ENCODE results near the gene BMP6. TPM values are rescaled to one million over a fixed set of nuclear protein-coding genes. Genes with fewer than 3 reads are reported as not detected.

BMP6 gene
- total RNA-seq, 1 experiment from 2014 or later: 0.28 TPM

DNA sequence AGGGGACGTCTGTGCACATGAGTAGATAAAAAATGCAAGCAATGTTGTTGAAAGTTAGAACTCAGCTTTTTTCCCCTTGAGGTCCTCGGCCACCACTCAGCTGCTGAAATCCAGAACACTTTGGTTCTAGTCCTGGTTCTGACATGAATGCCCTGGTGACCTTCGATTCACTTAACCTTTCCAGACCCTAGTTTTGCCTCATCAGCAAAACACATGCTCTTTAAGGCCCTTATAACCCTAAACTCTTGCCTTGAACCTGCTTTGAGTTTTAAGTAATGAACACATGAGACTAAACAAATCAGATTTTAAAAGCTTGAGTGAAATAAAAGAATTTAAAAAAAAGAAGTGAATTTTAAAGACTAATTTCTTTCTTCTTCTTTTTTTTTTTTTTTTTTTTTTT is 33.4 kb downstream of the BMP6 start:
- H2BK12ac ChIP-seq (ENCODE audit: insufficient read length, low read depth, low read length): no peak overlapping the region
- no peak overlapping the region for H3K4me2 ChIP-seq (ENCODE audit: insufficient read depth, insufficient read length, low read length)
- H3K18ac ChIP-seq (ENCODE audit: insufficient read length, low read depth, low read length): no peak overlapping the region
- no peak overlapping the region for H2BK120ac ChIP-seq (ENCODE audit: low read depth, low read length, poor library complexity, severe bottlenecking)
- no peak overlapping the region for H4K5ac ChIP-seq (ENCODE audit: insufficient read length, low read depth, low read length)
- H3K79me1 ChIP-seq (ENCODE audit: insufficient read depth, low read depth, low read length, poor library complexity, severe bottlenecking): no peaks in the 10 kb centered on the region
- H2AFZ ChIP-seq (ENCODE audit: low read length): no peak overlapping the region
- no peak overlapping the region for H3K23ac ChIP-seq (ENCODE audit: insufficient read length, low read depth, low read length)
- H3K9ac ChIP-seq (ENCODE audit: extremely low read depth, insufficient read length, low read length): no peak overlapping the region
- no peak overlapping the region for H2BK15ac ChIP-seq (ENCODE audit: low read depth, low read length)
- WGBS (ENCODE audit: extremely low coverage, insufficient read length, low lambda C conversion rate): no CpG with 5 or more reads among the region's 3 CpGs
- H3T11ph ChIP-seq (ENCODE audit: low read length): no peak overlapping the region
- no peak for DNase-seq
- H3K9me3 ChIP-seq (ENCODE audit: control insufficient read depth, low read depth, low read length): no peaks in the 10 kb centered on the region
- H3K27me3 ChIP-seq (ENCODE audit: insufficient read depth, low read length): no peaks in the 10 kb centered on the region
- Mint-ChIP-seq H3K9me3 (no peaks in the 10 kb centered on the region; a peak in 3 of 5 replicates), H3K27ac (no peak overlapping the region), H3K36me3 (ENCODE audit: insufficient read depth in 1 of 3, low read depth in 3 of 3) (no peaks in the 10 kb centered on the region; a peak in 1 of 7 replicates), H3K4me1 (peaks cover 7 to 8% of the 10 kb centered on the region in 2 experiments), H3K27me3 (ENCODE audit: low read depth) (peaks cover 3% of the 10 kb centered on the region; the same call in 1 of the 2 replicates), H3K4me3 (no peak overlapping the region)
- H4K20me1 ChIP-seq (ENCODE audit: control insufficient read depth, insufficient read depth, insufficient read length): no peaks in the 10 kb centered on the region
- H3K79me2 ChIP-seq (ENCODE audit: insufficient read depth, low read length): no peaks in the 10 kb centered on the region
- H2BK20ac ChIP-seq (ENCODE audit: low read depth, low read length, poor library complexity, severe bottlenecking): no peak overlapping the region
- H4K8ac ChIP-seq (replicated peaks; ENCODE audit: insufficient read length, low read depth, low read length): no peak overlapping the region
- H3K14ac ChIP-seq (ENCODE audit: insufficient read depth, low read length): no peak overlapping the region
- no peaks in the 10 kb centered on the region for H3K4me1 ChIP-seq (ENCODE audit: insufficient read depth, low read length)
- no peak overlapping the region for H4K91ac ChIP-seq (ENCODE audit: insufficient read length, low read depth, low read length)
- H3K56ac ChIP-seq (ENCODE audit: insufficient read length, low read depth, low read length): no peak overlapping the region
- H3K23me2 ChIP-seq (ENCODE audit: insufficient read length, low read depth, low read length, poor library complexity, severe bottlenecking): no peaks in the 10 kb centered on the region
- no peak overlapping the region for H2AK5ac ChIP-seq (ENCODE audit: insufficient read length, low read length)
- no peak overlapping the region for H2BK5ac ChIP-seq (ENCODE audit: insufficient read length, low read length)
- no peak overlapping the region for H3K4ac ChIP-seq (ENCODE audit: low read depth, low read length)
- H3K27ac ChIP-seq (ENCODE audit: insufficient read length, low read depth, low read length): no peak overlapping the region
- TF ChIP-seq, protein P1, sequence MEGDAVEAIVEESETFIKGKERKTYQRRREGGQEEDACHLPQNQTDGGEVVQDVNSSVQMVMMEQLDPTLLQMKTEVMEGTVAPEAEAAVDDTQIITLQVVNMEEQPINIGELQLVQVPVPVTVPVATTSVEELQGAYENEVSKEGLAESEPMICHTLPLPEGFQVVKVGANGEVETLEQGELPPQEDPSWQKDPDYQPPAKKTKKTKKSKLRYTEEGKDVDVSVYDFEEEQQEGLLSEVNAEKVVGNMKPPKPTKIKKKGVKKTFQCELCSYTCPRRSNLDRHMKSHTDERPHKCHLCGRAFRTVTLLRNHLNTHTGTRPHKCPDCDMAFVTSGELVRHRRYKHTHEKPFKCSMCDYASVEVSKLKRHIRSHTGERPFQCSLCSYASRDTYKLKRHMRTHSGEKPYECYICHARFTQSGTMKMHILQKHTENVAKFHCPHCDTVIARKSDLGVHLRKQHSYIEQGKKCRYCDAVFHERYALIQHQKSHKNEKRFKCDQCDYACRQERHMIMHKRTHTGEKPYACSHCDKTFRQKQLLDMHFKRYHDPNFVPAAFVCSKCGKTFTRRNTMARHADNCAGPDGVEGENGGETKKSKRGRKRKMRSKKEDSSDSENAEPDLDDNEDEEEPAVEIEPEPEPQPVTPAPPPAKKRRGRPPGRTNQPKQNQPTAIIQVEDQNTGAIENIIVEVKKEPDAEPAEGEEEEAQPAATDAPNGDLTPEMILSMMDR (conservative IDR thresholded peaks at IDR 0.05): no peak
